ENCODE data around the gene MCTP2.

The MCTP2 gene

GRCh38 chr15:94298364-94298763, 67.0 kb downstream of the MCTP2 start:
- no peak for DNase-seq (ENCODE audit: low spot score)

- DNase-seq (ENCODE audit: low spot score) = no peak
Observed at GRCh38 chr15:94300612-94301011, 69.3 kb downstream of the MCTP2 start.

GRCh38 chr15:94305133-94305532, 73.8 kb downstream of the MCTP2 start:
- DNase-seq (ENCODE audit: low spot score) = no peak

GRCh38 chr15:94306700-94307650, 75.6 kb downstream of the MCTP2 start:
- no peak for DNase-seq (ENCODE audit: low spot score)

- no peak for DNase-seq (ENCODE audit: low spot score)
Observed at GRCh38 chr15:94312946-94313345, 81.6 kb downstream of the MCTP2 start.

GRCh38 chr15:94314639-94315038, 83.3 kb downstream of the MCTP2 start:
- no peak for DNase-seq (ENCODE audit: low spot score)

GRCh38 chr15:94317211-94317610, 85.8 kb downstream of the MCTP2 start:
- DNase-seq (ENCODE audit: low spot score) = no peak

GRCh38 chr15:94322141-94322540, 90.8 kb downstream of the MCTP2 start:
- no peak for DNase-seq (ENCODE audit: low spot score)

GRCh38 chr15:94323076-94323475, 91.7 kb downstream of the MCTP2 start:
- DNase-seq (ENCODE audit: low spot score) = no peak

GRCh38 chr15:94324117-94324826, 92.9 kb downstream of the MCTP2 start:
- DNase-seq (ENCODE audit: low spot score) = peak; percentile 78

GRCh38 chr15:94324835-94325767, 93.7 kb downstream of the MCTP2 start:
- DNase-seq (ENCODE audit: low spot score) = no peak

- DNase-seq (ENCODE audit: low spot score) = peak; percentile 22
Observed at GRCh38 chr15:94327356-94327936, 96.1 kb downstream of the MCTP2 start.

GRCh38 chr15:94331731-94332130, 100.4 kb downstream of the MCTP2 start:
- no peak for DNase-seq (ENCODE audit: low spot score)

- no peak for DNase-seq (ENCODE audit: low spot score)
Observed at GRCh38 chr15:94335616-94336015, 104.3 kb downstream of the MCTP2 start.

- DNase-seq (ENCODE audit: low spot score) = no peak
Observed at GRCh38 chr15:94336817-94337467, 105.6 kb downstream of the MCTP2 start.

- no peak for DNase-seq (ENCODE audit: low spot score)
Observed at GRCh38 chr15:94338243-94338846, 107.0 kb downstream of the MCTP2 start.

GRCh38 chr15:94346282-94346681, 114.9 kb downstream of the MCTP2 start:
- DNase-seq (ENCODE audit: low spot score) = no peak

- no peak for DNase-seq (ENCODE audit: low spot score)
Observed at GRCh38 chr15:94348084-94348483, 116.7 kb downstream of the MCTP2 start.

- DNase-seq (ENCODE audit: low spot score) = no peak
Observed at GRCh38 chr15:94351031-94351535, 119.7 kb downstream of the MCTP2 start.

Measured in Ammon's horn (tissue), 1 donor.